Left ventricle myocardium inferior (tissue), 1 donor: ENCODE measurements around the gene CDK17. TPM values are rescaled to one million over a fixed set of nuclear protein-coding genes. Genes with fewer than 3 reads are reported as not detected.

Source experiments
- DNase-seq: peaks from one replicate; pipeline ENCODE4 v3.0.0-alpha.2; 2020
- H3K27ac ChIP-seq: fragments of 200-600 bp; replicated peaks from 2 replicates; pipeline ENCODE4 v1.8.0; 2021
- H3K27me3 ChIP-seq: fragments of 200-600 bp; 2 replicates; pipeline ENCODE4 v1.8.0; 2021; ENCODE audit warnings: low read depth
- H3K36me3 ChIP-seq: fragments of 200-600 bp; 2 replicates; pipeline ENCODE4 v1.8.0; 2021
- H3K4me1 ChIP-seq: fragments of 200-600 bp; 2 replicates; pipeline ENCODE4 v1.8.0; 2021
- H3K4me3 ChIP-seq: fragments of 200-600 bp; 2 replicates; pipeline ENCODE4 v1.8.0; 2021; ENCODE audit warnings: mild to moderate bottlenecking, moderate library complexity
- H3K9me3 ChIP-seq: fragments of 200-600 bp; replicated peaks from 2 replicates; pipeline ENCODE4 v1.8.0; 2021
- intact Hi-C: fragments of 100-400 bp; cut with micrococcal nuclease; formaldehyde crosslinking; loops from one replicate; pipeline ENCODE4 v1.11.0; 2022
- total RNA-seq: library from RNA; stranded (reverse); fragmentation: NEBNext Ultra II Directional; extraction: Animal tissue kit (Norgen Biotek cat#: 25700); gene quantifications from one replicate; pipeline ENCODE4 v1.2.1, GENCODE V29; 2021
- TF ChIP-seq, protein P1 (sequence below): fragments of 200-600 bp; IDR thresholded peaks from 2 replicates; pipeline ENCODE4 v1.8.0; 2021; ENCODE audit warnings: antibody characterized with exemption, mild to moderate bottlenecking, borderline replicate concordance
- donor health status: DM: no; HTN: yes; CAD: no; lungs with severe emphysema.

CDK17 gene
- total RNA-seq, 1 donor from 2014 or later = 15.9 TPM

- peaks cover 54% of the 10 kb centered on the region for H3K36me3 ChIP-seq
Observed at GRCh38 chr12:96271469-96272199, 128.6 kb downstream of the CDK17 start.

GRCh38 chr12:96266238-96266637, 134.0 kb downstream of the CDK17 start:
- TF ChIP-seq, protein P1, sequence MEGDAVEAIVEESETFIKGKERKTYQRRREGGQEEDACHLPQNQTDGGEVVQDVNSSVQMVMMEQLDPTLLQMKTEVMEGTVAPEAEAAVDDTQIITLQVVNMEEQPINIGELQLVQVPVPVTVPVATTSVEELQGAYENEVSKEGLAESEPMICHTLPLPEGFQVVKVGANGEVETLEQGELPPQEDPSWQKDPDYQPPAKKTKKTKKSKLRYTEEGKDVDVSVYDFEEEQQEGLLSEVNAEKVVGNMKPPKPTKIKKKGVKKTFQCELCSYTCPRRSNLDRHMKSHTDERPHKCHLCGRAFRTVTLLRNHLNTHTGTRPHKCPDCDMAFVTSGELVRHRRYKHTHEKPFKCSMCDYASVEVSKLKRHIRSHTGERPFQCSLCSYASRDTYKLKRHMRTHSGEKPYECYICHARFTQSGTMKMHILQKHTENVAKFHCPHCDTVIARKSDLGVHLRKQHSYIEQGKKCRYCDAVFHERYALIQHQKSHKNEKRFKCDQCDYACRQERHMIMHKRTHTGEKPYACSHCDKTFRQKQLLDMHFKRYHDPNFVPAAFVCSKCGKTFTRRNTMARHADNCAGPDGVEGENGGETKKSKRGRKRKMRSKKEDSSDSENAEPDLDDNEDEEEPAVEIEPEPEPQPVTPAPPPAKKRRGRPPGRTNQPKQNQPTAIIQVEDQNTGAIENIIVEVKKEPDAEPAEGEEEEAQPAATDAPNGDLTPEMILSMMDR = no peak

More at GRCh38 chr12:96271469-96272199, 128.6 kb downstream of the CDK17 start:
- H3K4me3 ChIP-seq = no peak overlapping the region
- no peaks in the 10 kb centered on the region for H3K27me3 ChIP-seq
- no peaks in the 10 kb centered on the region for H3K4me1 ChIP-seq
- intact Hi-C loops = no loop called here
- TF ChIP-seq, protein P1 = no peak
- no peak overlapping the region for H3K27ac ChIP-seq
- no peak for DNase-seq
- H3K9me3 ChIP-seq = no peaks in the 10 kb centered on the region

GRCh38 chr12:96265836-96266235, 134.4 kb downstream of the CDK17 start:
- Histone ChIP-seq H3K4me1 (peaks cover 31% of the 10 kb centered on the region), H3K36me3 (peaks cover 54% of the 10 kb centered on the region), H3K27me3 (no peaks in the 10 kb centered on the region), H3K9me3 (no peaks in the 10 kb centered on the region), H3K27ac (no peak overlapping the region), H3K4me3 (no peak overlapping the region)
- intact Hi-C loops = no loop called here
- TF ChIP-seq, protein P1 = no peak
- no peak for DNase-seq

More at GRCh38 chr12:96266238-96266637, 134.0 kb downstream of the CDK17 start:
- Histone ChIP-seq H3K27ac (no peak overlapping the region), H3K27me3 (no peaks in the 10 kb centered on the region), H3K4me3 (no peak overlapping the region), H3K4me1 (peaks cover 28% of the 10 kb centered on the region), H3K36me3 (peaks cover 58% of the 10 kb centered on the region), H3K9me3 (no peaks in the 10 kb centered on the region)
- DNase-seq = no peak
- intact Hi-C loops = no loop called here

GRCh38 chr12:96265400-96265799, 134.8 kb downstream of the CDK17 start:
- Histone ChIP-seq H3K36me3 (peaks cover 50% of the 10 kb centered on the region), H3K4me3 (no peak overlapping the region), H3K27ac (no peak overlapping the region), H3K27me3 (no peaks in the 10 kb centered on the region), H3K4me1 (peaks cover 33% of the 10 kb centered on the region), H3K9me3 (no peaks in the 10 kb centered on the region)
- TF ChIP-seq, protein P1 = no peak
- no peak for DNase-seq
- intact Hi-C loops = no loop called here

DNA sequence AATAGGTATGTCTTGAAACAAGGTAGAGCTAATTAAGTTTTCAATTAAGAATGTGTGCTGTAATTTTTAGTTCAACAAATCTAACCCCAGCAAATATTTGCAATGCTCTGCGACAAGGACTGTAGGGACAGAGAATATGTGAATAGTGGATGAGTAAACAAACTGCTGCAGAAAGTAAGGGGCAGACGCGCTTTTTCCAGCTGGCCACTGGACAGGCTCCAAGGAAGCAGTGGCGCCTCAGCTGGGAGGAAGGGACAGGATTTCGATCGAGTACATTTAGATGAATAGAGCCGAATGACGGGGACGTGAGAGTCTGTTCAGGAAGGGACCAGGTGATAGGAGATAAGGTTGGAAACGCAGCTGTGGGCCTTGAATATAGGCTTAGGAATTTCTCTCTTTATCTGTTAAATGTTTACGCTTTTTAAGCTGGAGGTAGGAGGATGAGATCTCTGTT, 136.8 kb downstream of the CDK17 start:
- DNase-seq = no peak
- Histone ChIP-seq H3K9me3 (no peaks in the 10 kb centered on the region), H3K27ac (peak overlapping the region; percentile 25), H3K4me1 (peaks cover 45% of the 10 kb centered on the region), H3K27me3 (no peaks in the 10 kb centered on the region), H3K36me3 (peaks cover 35% of the 10 kb centered on the region), H3K4me3 (no peak overlapping the region)
- TF ChIP-seq, protein P1 = no peak
- intact Hi-C loops = no loop called here
